Thyroid gland (tissue), 4 donors: ENCODE data around the gene SVEP1. TPM values are rescaled to one million over a fixed set of nuclear protein-coding genes. Genes with fewer than 3 reads are reported as not detected.
A peak's percentile ranks its signal among the peaks of the same experiment; 100 is the strongest.

ENCODE experiments used
- DNase-seq, 2 donors: peaks; one replicate each; pipeline ENCODE4 v3.0.0-alpha.2; 2019
- H3K27ac ChIP-seq, 3 donors: fragments of 200-600 bp; sonication (generic); 1 replicate in 2 of 3; 2 replicates in 1 of 3; pipeline ENCODE4 v1.5.1; 2016 to 2019; ENCODE audit warnings: mild to moderate bottlenecking in 1 of 3, moderate library complexity in 1 of 3
- H3K27me3 ChIP-seq: fragments of 200-600 bp; sonication (generic); one replicate; pipeline ENCODE4 v1.5.1; 2019
- H3K36me3 ChIP-seq, 2 donors: fragments of 200-600 bp; sonication (generic); one replicate each; pipeline ENCODE4 v1.5.1; 2016 to 2019
- H3K4me1 ChIP-seq, 2 donors: fragments of 200-600 bp; sonication (generic); one replicate each; pipeline ENCODE4 v1.5.1; 2017 to 2019
- H3K4me3 ChIP-seq, 3 donors: fragments of 200-600 bp; sonication (generic); replicated peaks in 1 of 3; 1 replicate in 2 of 3; 2 replicates in 1 of 3; pipeline ENCODE4 v1.5.1; 2016; ENCODE audit warnings: mild to moderate bottlenecking in 1 of 3
- H3K9me3 ChIP-seq: fragments of 200-600 bp; sonication (generic); one replicate; pipeline ENCODE4 v1.5.1; 2017
- CTCF ChIP-seq, 6 experiments: fragments of 200-600 bp in 3 of 6; fragments of 450-650 bp in 3 of 6; sonication (generic) in 3 of 6; IDR thresholded peaks; one replicate each; pipeline ENCODE4 v1.5.1; 2016 to 2019; ENCODE audit warnings: antibody characterized with exemption in 6 of 6, mild to moderate bottlenecking in 2 of 6, inconsistent platforms in 1 of 6, moderate library complexity in 1 of 6
- POLR2A ChIP-seq, 2 donors: fragments of 450-650 bp; IDR thresholded peaks; one replicate each; pipeline ENCODE4 v1.6.1; 2017; ENCODE audit warnings: antibody characterized with exemption in 2 of 2, mild to moderate bottlenecking in 2 of 2, moderate library complexity in 1 of 2
- WGBS, 2 donors: methylation state at CpG; one replicate each; pipeline ENCODE4 v1.1.5; 2017; 5-methylcytosine and 5-hydroxymethylcytosine counted together
- intact Hi-C: fragments of 100-400 bp; cut with DNase I; formaldehyde crosslinking; loops from one replicate; pipeline ENCODE4 v1.15.1; 2023
- total RNA-seq, 4 donors: library from RNA; depleted of rRNA; stranded (reverse); fragments of >200 nt; gene quantifications; one replicate each; pipeline ENCODE4 v1.2.3, GENCODE V29; 2016

SVEP1 gene
- total RNA-seq, 4 donors from 2014 or later: 14.1 to 55.5 (median 31.9) TPM

DNA sequence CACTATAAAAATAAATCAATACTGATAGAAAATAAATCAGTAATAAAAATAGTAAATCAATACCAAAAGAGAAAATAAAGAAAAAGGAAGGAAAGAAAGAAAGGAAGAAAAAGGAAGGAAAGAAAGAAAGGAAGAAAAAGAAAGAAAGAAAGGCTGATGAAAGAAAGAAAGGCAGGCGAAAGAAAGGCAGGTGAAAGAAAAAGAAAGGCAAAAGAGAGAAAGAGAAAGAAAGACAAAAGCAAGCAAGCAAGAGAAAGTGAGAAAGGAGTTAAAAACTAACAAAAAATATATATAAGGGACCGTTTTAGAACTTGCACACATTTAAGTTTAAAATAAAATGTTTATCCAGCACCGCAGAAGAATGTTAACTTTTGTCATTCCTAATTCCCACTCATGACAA lies 116.0 kb downstream of the SVEP1 start:
- no peak for DNase-seq
- Histone ChIP-seq H3K4me1 (no peaks in the 10 kb centered on the region), H3K27me3 (no peaks in the 10 kb centered on the region), H3K36me3 (no peaks in the 10 kb centered on the region), H3K27ac (no peak overlapping the region), H3K4me3 (no peak overlapping the region), H3K9me3 (no peaks in the 10 kb centered on the region)
- intact Hi-C loops: no loop called here
- 76 to 81% methylated on average over 3 of the region's 3 CpGs for WGBS, 2 donors
- no peak for TF ChIP-seq POLR2A (IDR thresholded peaks at IDR 0.05)
- TF ChIP-seq CTCF (IDR thresholded peaks at IDR 0.05): no peak

DNA sequence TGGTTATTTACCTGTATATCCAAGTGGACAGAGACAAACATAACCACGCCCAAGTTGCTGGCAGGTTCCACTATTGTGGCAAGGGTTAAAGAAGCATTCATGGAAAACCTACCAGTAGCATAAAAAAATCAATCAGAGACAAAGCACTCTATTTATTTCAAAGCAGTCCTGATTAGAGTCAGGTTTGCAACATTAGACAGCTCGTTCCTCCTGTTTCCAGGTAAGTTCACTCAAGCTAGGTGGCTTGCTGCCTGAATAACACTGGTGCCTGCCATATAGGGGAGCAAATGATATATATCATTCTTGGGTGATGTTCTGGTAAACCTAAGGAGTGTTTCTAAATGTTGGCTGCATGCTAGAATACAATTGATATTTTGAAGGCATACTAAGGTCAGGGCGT lies 122.3 kb downstream of the SVEP1 start:
- no peak overlapping the region for H3K27ac ChIP-seq
- 91 to 94% methylated on average over 3 of the region's 3 CpGs for WGBS, 2 donors
- no peak overlapping the region for H3K4me3 ChIP-seq
- H3K27me3 ChIP-seq: no peaks in the 10 kb centered on the region
- no peak for TF ChIP-seq POLR2A (IDR thresholded peaks at IDR 0.05)
- no peak for TF ChIP-seq CTCF (IDR thresholded peaks at IDR 0.05)
- intact Hi-C loops: no loop called here
- no peak for DNase-seq
- no peaks in the 10 kb centered on the region for H3K9me3 ChIP-seq
- no peaks in the 10 kb centered on the region for H3K36me3 ChIP-seq
- H3K4me1 ChIP-seq: no peaks in the 10 kb centered on the region

DNA sequence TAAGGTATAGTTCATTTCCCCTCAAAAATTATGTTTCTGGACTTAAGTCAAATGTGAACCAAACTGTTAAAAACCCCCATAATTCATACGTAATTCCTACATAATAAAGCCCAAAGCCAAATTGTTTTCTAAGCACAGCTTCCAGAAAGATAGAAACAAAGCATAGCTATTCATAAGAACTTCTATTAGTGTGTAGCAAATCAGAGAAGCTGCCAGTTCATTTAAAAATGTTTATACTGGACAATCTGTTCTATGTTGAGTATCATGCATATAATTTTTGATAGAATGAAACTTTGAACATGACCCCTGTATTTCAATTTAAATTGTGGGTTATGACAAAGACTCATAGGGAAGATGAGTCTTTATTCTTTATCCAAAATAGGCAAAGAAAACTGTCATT lies 122.9 kb downstream of the SVEP1 start:
- H3K36me3 ChIP-seq: no peaks in the 10 kb centered on the region
- no peaks in the 10 kb centered on the region for H3K9me3 ChIP-seq
- H3K4me3 ChIP-seq: no peak overlapping the region
- TF ChIP-seq POLR2A (IDR thresholded peaks at IDR 0.05): no peak
- no peak for TF ChIP-seq CTCF (IDR thresholded peaks at IDR 0.05)
- no peak for DNase-seq
- 0 to 3% methylated on average over 1 of the region's 1 CpG for WGBS, 2 donors
- intact Hi-C loops: no loop called here
- H3K27me3 ChIP-seq: no peaks in the 10 kb centered on the region
- no peak overlapping the region for H3K27ac ChIP-seq
- no peaks in the 10 kb centered on the region for H3K4me1 ChIP-seq

GRCh38 chr9:110455860-110456259 lies 123.7 kb downstream of the SVEP1 start:
- Histone ChIP-seq H3K4me3 (no peak overlapping the region), H3K27ac (no peak overlapping the region), H3K9me3 (no peaks in the 10 kb centered on the region), H3K4me1 (no peaks in the 10 kb centered on the region), H3K27me3 (no peaks in the 10 kb centered on the region), H3K36me3 (no peaks in the 10 kb centered on the region)
- intact Hi-C loops: no loop called here
- TF ChIP-seq POLR2A (IDR thresholded peaks at IDR 0.05) (no peak), CTCF (IDR thresholded peaks at IDR 0.05) (no peak)
- DNase-seq: no peak

DNA sequence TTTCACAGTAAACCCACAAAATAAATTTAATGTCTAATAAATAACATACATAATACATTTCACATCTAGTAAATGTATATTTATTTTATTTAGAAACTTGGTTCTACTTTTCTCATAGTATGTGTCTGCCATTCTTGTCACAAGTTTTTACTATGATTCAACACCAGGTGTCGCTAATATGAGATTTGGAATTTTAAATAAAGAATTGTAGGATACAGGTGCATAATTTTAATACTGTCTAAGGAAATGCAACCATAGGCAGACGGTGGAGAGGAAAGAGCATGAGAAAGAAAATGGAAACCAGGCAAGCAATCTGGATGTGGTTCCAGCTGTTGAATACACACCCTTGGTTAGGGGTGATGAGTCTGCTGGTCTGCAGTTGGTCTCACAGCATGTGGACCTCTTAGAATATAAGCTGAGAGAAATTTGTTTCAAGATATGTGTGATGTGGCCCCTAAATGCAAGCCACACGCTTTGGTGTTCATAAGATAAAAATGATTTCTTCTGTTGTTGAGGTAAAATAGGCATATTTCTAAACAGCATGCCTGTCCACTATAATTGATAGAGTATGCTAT lies 127.2 kb downstream of the SVEP1 start:
- Histone ChIP-seq H3K4me1 (no peaks in the 10 kb centered on the region), H3K4me3 (no peak overlapping the region), H3K36me3 (no peaks in the 10 kb centered on the region), H3K9me3 (no peaks in the 10 kb centered on the region), H3K27ac (no peak overlapping the region), H3K27me3 (no peaks in the 10 kb centered on the region)
- WGBS, 2 donors: 18 to 26% methylated on average over 3 of the region's 3 CpGs
- DNase-seq: no peak
- TF ChIP-seq CTCF (IDR thresholded peaks at IDR 0.05) (peak in 3 of 6 experiments; percentile 36 to 52 (median 42)), POLR2A (IDR thresholded peaks at IDR 0.05) (no peak)
- intact Hi-C loops: no loop called here
